ENCODE data around the gene GNAI3.
A peak's percentile ranks its signal among the peaks of the same experiment; 100 is the strongest.

GNAI3 gene

DNA sequence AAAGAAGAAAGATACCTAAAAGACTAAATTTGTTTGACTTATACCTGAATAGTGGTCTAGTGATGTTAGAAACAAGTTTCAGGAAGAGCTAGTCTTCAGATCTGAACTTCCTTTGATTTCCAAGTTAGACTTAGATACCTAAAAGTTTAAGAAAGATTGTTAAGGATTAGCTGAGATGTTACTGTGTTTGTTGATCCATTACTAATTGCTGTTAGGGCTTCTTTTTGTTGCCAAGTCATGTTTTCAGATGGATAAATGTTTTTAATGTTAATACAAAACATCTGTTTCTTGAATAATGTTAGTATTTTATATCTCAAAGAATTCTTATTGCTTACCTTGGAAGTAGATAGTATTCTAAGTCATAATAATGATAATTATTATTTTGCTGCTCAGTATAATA lies 11.6 kb downstream of the GNAI3 start:
- Histone ChIP-seq H3K27ac (ENCODE audit: low read depth, low read length) (no peak overlapping the region), H3K4me2 (ENCODE audit: low read length) (no peak overlapping the region), H3K4ac (ENCODE audit: low read depth, low read length) (no peak overlapping the region), H3K27me3 (ENCODE audit: insufficient read depth, low read length, poor library complexity) (no peaks in the 10 kb centered on the region), H3K4me3 (ENCODE audit: low read length) (no peak overlapping the region), H3K23ac (ENCODE audit: low read length) (no peak overlapping the region), H2BK120ac (ENCODE audit: low read depth, low read length) (no peak overlapping the region), H2BK15ac (replicated peaks; ENCODE audit: low read depth) (no peak overlapping the region), H2AK5ac (ENCODE audit: low read length) (no peak overlapping the region), H3K56ac (ENCODE audit: low read length) (no peak overlapping the region), H4K8ac (ENCODE audit: low read depth, low read length) (no peak overlapping the region), H4K5ac (ENCODE audit: low read length) (no peak overlapping the region), H3K79me2 (ENCODE audit: control insufficient read depth, insufficient read depth, low read length) (peaks cover 61% of the 10 kb centered on the region), H3K4me1 (ENCODE audit: control insufficient read depth, low read depth, low read length) (peaks cover 3% of the 10 kb centered on the region), H3K18ac (ENCODE audit: low read length) (no peak overlapping the region), H3K9ac (ENCODE audit: low read length) (no peak overlapping the region), H2BK5ac (ENCODE audit: low read length) (no peak overlapping the region), H3K36me3 (ENCODE audit: control insufficient read depth, insufficient read depth, low read length) (no peaks in the 10 kb centered on the region), H3K79me1 (ENCODE audit: low read length) (peaks cover 2% of the 10 kb centered on the region)
- DNase-seq: no peak

DNA sequence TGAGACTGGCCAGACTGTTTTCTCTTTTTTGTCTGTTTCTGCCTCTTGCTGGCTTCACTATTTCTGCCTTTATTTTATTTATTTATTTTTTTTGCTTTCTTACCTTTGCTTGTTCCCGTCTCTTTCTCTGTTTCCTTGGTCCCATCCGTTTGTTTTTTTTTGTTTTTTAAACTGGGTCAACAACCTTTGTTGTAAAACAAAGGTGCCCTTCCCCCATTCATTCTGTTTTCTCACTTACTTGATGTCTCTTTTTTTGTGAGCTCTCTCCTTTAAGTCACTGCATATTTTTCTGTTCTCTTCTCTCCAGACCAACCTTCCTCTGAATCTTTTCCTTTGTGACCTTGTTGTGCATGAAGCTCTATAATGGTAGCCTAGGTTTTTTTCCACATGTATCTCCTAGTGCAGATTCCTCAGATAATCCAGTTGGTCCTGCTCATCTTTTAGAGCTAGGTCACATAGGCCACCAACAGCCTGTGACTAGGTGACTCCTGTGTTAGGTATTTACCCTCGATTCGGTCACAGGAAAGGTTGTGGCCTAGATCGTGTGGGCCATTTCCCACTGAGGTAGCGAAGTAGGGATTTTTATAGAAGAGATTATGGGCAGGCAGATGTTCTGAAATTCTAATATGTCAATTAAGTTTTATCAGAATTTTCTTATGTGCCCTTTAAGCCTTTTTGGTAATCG lies 15.9 kb downstream of the GNAI3 start:
- peak overlapping the region; percentile 2 for H3K9ac ChIP-seq (ENCODE audit: low read length)
- WGBS (ENCODE audit: extremely low coverage, insufficient coverage, low lambda C conversion rate): no CpG with 5 or more reads among the region's 7 CpGs
- no peak overlapping the region for H3K4me3 ChIP-seq (ENCODE audit: low read length)
- no peak overlapping the region for H3K4ac ChIP-seq (ENCODE audit: low read depth, low read length)
- H3K79me1 ChIP-seq (ENCODE audit: low read length): peaks cover 11% of the 10 kb centered on the region
- H3K23ac ChIP-seq (ENCODE audit: low read length): no peak overlapping the region
- peak; percentile 86 for DNase-seq
- peaks cover 5% of the 10 kb centered on the region for H3K4me1 ChIP-seq (ENCODE audit: control insufficient read depth, low read depth, low read length)
- no peak overlapping the region for H4K5ac ChIP-seq (ENCODE audit: low read length)
- H3K56ac ChIP-seq (ENCODE audit: low read length): peak overlapping the region; percentile 65
- H4K8ac ChIP-seq (ENCODE audit: low read depth, low read length): no peak overlapping the region
- H3K36me3 ChIP-seq (ENCODE audit: control insufficient read depth, insufficient read depth, low read length): no peaks in the 10 kb centered on the region
- peaks cover 60% of the 10 kb centered on the region for H3K79me2 ChIP-seq (ENCODE audit: control insufficient read depth, insufficient read depth, low read length)
- H2BK15ac ChIP-seq (replicated peaks; ENCODE audit: low read depth): no peak overlapping the region
- H2AK5ac ChIP-seq (ENCODE audit: low read length): no peak overlapping the region
- H3K18ac ChIP-seq (ENCODE audit: low read length): no peak overlapping the region
- H3K4me2 ChIP-seq (ENCODE audit: low read length): no peak overlapping the region
- H2BK120ac ChIP-seq (ENCODE audit: low read depth, low read length): no peak overlapping the region
- H3K27me3 ChIP-seq (ENCODE audit: insufficient read depth, low read length, poor library complexity): no peaks in the 10 kb centered on the region
- H3K27ac ChIP-seq (ENCODE audit: low read depth, low read length): peak overlapping the region; percentile 17
- no peak overlapping the region for H2BK5ac ChIP-seq (ENCODE audit: low read length)

DNA sequence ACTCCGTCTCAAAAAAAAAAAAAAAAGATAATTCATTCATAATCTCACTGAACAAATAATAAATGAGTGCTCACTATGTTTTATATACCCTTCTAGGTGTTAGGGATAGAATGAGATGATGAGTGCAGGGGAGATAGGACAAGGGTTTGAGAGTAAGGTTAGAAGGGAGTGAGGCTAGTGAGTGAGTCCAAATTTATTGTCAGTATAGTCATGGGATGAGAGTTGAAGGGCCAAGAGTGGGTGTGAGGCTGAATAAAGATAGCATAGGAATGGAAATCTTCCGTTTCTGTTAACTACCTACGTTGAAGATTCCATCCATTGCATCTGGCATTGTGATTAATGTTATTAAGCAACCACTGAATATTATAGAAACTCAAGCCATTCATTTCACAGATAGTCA lies 16.8 kb downstream of the GNAI3 start:
- H3K4me1 ChIP-seq (ENCODE audit: control insufficient read depth, low read depth, low read length): peaks cover 5% of the 10 kb centered on the region
- no peak overlapping the region for H3K23ac ChIP-seq (ENCODE audit: low read length)
- no peaks in the 10 kb centered on the region for H3K27me3 ChIP-seq (ENCODE audit: insufficient read depth, low read length, poor library complexity)
- H3K27ac ChIP-seq (ENCODE audit: low read depth, low read length): no peak overlapping the region
- H3K9ac ChIP-seq (ENCODE audit: low read length): no peak overlapping the region
- no peak overlapping the region for H2BK120ac ChIP-seq (ENCODE audit: low read depth, low read length)
- WGBS (ENCODE audit: extremely low coverage, insufficient coverage, low lambda C conversion rate): no CpG with 5 or more reads among the region's 3 CpGs
- no peak overlapping the region for H3K56ac ChIP-seq (ENCODE audit: low read length)
- H2AK5ac ChIP-seq (ENCODE audit: low read length): no peak overlapping the region
- H3K36me3 ChIP-seq (ENCODE audit: control insufficient read depth, insufficient read depth, low read length): no peaks in the 10 kb centered on the region
- H4K5ac ChIP-seq (ENCODE audit: low read length): no peak overlapping the region
- no peak overlapping the region for H2BK15ac ChIP-seq (replicated peaks; ENCODE audit: low read depth)
- H2BK5ac ChIP-seq (ENCODE audit: low read length): no peak overlapping the region
- no peak overlapping the region for H4K8ac ChIP-seq (ENCODE audit: low read depth, low read length)
- DNase-seq: no peak
- peaks cover 60% of the 10 kb centered on the region for H3K79me2 ChIP-seq (ENCODE audit: control insufficient read depth, insufficient read depth, low read length)
- no peak overlapping the region for H3K4me2 ChIP-seq (ENCODE audit: low read length)
- H3K4ac ChIP-seq (ENCODE audit: low read depth, low read length): no peak overlapping the region
- no peak overlapping the region for H3K4me3 ChIP-seq (ENCODE audit: low read length)
- H3K18ac ChIP-seq (ENCODE audit: low read length): no peak overlapping the region
- H3K79me1 ChIP-seq (ENCODE audit: low read length): peaks cover 11% of the 10 kb centered on the region

DNA sequence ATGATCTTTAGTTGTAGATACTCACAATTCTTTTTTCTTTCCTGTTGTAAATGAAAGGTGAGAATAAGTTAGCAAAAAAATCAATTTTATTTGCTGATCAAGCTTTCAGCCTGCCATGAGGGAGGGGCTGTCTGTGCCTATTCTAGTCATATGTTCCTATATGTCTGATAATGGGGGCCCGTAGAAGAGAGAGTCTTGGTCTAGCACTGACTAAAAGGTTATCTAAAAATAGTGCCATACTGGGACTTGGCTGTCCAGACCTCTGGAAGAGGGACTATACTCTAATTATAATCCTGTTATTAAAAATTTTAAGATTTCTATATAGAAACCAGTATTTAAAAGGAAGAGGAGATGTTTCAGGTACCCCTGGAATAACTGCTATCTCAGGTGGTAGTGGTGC lies 18.6 kb downstream of the GNAI3 start:
- no peak overlapping the region for H4K5ac ChIP-seq (ENCODE audit: low read length)
- no peak for DNase-seq
- H2BK120ac ChIP-seq (ENCODE audit: low read depth, low read length): no peak overlapping the region
- H3K27me3 ChIP-seq (ENCODE audit: insufficient read depth, low read length, poor library complexity): no peaks in the 10 kb centered on the region
- H3K4me1 ChIP-seq (ENCODE audit: control insufficient read depth, low read depth, low read length): peaks cover 5% of the 10 kb centered on the region
- H4K8ac ChIP-seq (ENCODE audit: low read depth, low read length): no peak overlapping the region
- WGBS (ENCODE audit: extremely low coverage, insufficient coverage, low lambda C conversion rate): no CpG with 5 or more reads among the region's 1 CpG
- H3K4ac ChIP-seq (ENCODE audit: low read depth, low read length): no peak overlapping the region
- no peak overlapping the region for H3K23ac ChIP-seq (ENCODE audit: low read length)
- H3K36me3 ChIP-seq (ENCODE audit: control insufficient read depth, insufficient read depth, low read length): no peaks in the 10 kb centered on the region
- no peak overlapping the region for H3K9ac ChIP-seq (ENCODE audit: low read length)
- H3K27ac ChIP-seq (ENCODE audit: low read depth, low read length): no peak overlapping the region
- no peak overlapping the region for H3K18ac ChIP-seq (ENCODE audit: low read length)
- no peak overlapping the region for H2BK15ac ChIP-seq (replicated peaks; ENCODE audit: low read depth)
- H3K4me3 ChIP-seq (ENCODE audit: low read length): no peak overlapping the region
- H3K79me2 ChIP-seq (ENCODE audit: control insufficient read depth, insufficient read depth, low read length): peaks cover 61% of the 10 kb centered on the region
- H3K79me1 ChIP-seq (ENCODE audit: low read length): peaks cover 14% of the 10 kb centered on the region
- no peak overlapping the region for H2AK5ac ChIP-seq (ENCODE audit: low read length)
- H3K4me2 ChIP-seq (ENCODE audit: low read length): no peak overlapping the region
- H2BK5ac ChIP-seq (ENCODE audit: low read length): no peak overlapping the region
- H3K56ac ChIP-seq (ENCODE audit: low read length): no peak overlapping the region

DNA sequence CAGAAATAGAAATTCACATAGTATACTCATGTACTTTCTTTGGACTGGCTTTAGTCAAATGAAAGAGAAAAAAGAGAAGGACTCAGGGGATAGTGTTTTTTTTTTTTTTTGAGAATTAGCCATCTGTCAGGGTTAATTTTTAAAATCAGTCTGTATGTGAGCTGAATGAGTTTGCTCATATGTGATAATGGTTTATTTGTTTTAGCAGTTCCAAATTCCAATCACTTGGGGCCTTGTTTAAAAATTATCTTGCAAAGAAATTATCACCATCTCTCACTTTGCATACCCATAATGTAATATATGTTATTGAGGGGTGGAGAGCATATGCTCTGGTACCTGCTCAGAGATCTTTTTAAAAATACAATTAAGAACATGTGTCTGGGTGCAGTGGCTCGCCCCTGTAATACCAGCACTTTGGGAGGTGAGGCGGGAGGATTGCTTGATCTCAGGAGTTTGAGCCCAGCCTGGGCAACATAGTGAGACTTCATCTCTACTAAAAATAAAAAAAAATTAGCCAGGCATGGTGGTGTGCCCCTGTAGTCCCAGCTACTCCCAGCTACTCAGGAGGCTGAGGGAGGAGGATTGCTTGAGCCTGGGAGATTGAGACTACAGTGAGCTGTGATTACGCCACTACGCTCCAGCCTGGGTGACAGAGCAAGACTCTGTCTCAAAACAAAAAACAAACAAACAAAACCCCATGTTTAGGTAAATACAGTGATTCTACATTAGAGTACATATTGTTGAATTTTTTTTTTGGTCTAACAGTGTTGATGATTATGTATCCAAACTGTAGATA lies 19.7 kb downstream of the GNAI3 start:
- Histone ChIP-seq H2BK120ac (ENCODE audit: low read depth, low read length) (no peak overlapping the region), H3K56ac (ENCODE audit: low read length) (no peak overlapping the region), H2BK5ac (ENCODE audit: low read length) (no peak overlapping the region), H4K5ac (ENCODE audit: low read length) (no peak overlapping the region), H3K4me2 (ENCODE audit: low read length) (no peak overlapping the region), H2AK5ac (ENCODE audit: low read length) (no peak overlapping the region), H3K4me3 (ENCODE audit: low read length) (no peak overlapping the region), H2BK15ac (replicated peaks; ENCODE audit: low read depth) (no peak overlapping the region), H3K4ac (ENCODE audit: low read depth, low read length) (no peak overlapping the region), H4K8ac (ENCODE audit: low read depth, low read length) (no peak overlapping the region), H3K79me2 (ENCODE audit: control insufficient read depth, insufficient read depth, low read length) (peaks cover 59% of the 10 kb centered on the region), H3K27ac (ENCODE audit: low read depth, low read length) (no peak overlapping the region), H3K36me3 (ENCODE audit: control insufficient read depth, insufficient read depth, low read length) (no peaks in the 10 kb centered on the region), H3K27me3 (ENCODE audit: insufficient read depth, low read length, poor library complexity) (no peaks in the 10 kb centered on the region), H3K9ac (ENCODE audit: low read length) (no peak overlapping the region), H3K23ac (ENCODE audit: low read length) (no peak overlapping the region), H3K4me1 (ENCODE audit: control insufficient read depth, low read depth, low read length) (peaks cover 5% of the 10 kb centered on the region), H3K18ac (ENCODE audit: low read length) (no peak overlapping the region), H3K79me1 (ENCODE audit: low read length) (peaks cover 19% of the 10 kb centered on the region)
- no CpG with 5 or more reads among the region's 4 CpGs for WGBS (ENCODE audit: extremely low coverage, insufficient coverage, low lambda C conversion rate)
- DNase-seq: no peak
